ENCODE results near the gene GPR18.

Gene GPR18

GRCh38 chr13:99258210-99258860, at the start of gene GPR18:
Gene GPR18 (minus strand): TSS chr13:99258379. CDS start chr13:99255872, 2,507 bp downstream.
- H3K36me3 Mint-ChIP-seq = peaks cover 14% of the 10 kb centered on the region
- H3K27ac Mint-ChIP-seq = peak within 1 kb of the TSS; percentile 97
- peaks cover 88% of the 10 kb centered on the region for H3K4me1 Mint-ChIP-seq
- peak within 1 kb of the TSS; percentile 91 for H3K4me3 Mint-ChIP-seq
- peaks cover 5% of the 10 kb centered on the region for H3K9me3 Mint-ChIP-seq
- no peaks in the 10 kb centered on the region for H3K27me3 Mint-ChIP-seq

- Mint-ChIP-seq H3K4me3 (peak overlapping the region; percentile 90), H3K4me1 (peaks cover 83% of the 10 kb centered on the region), H3K27me3 (no peaks in the 10 kb centered on the region), H3K9me3 (no peaks in the 10 kb centered on the region), H3K27ac (peak overlapping the region; percentile 99), H3K36me3 (peaks cover 17% of the 10 kb centered on the region)
Observed at GRCh38 chr13:99307648-99308339, 49.6 kb upstream of the GPR18 start.

- peaks cover 83% of the 10 kb centered on the region for H3K4me1 Mint-ChIP-seq
Observed at GRCh38 chr13:99307247-99307646, 49.1 kb upstream of the GPR18 start, which contains the start of gene GPR183. Gene GPR183 (minus strand): TSS chr13:99307399. CDS start chr13:99296145, 11,254 bp downstream.

GRCh38 chr13:99305566-99305965, 47.4 kb upstream of the GPR18 start:
- peak overlapping the region; percentile 98 for H3K27ac Mint-ChIP-seq
- no peaks in the 10 kb centered on the region for H3K27me3 Mint-ChIP-seq
- no peaks in the 10 kb centered on the region for H3K9me3 Mint-ChIP-seq
- H3K4me1 Mint-ChIP-seq = peaks cover 78% of the 10 kb centered on the region
- peak overlapping the region; percentile 90 for H3K4me3 Mint-ChIP-seq
- H3K36me3 Mint-ChIP-seq = peaks cover 14% of the 10 kb centered on the region

More at GRCh38 chr13:99307247-99307646, 49.1 kb upstream of the GPR18 start, which contains the start of gene GPR183:
- peak within 1 kb of the TSS; percentile 99 for H3K27ac Mint-ChIP-seq
- no peaks in the 10 kb centered on the region for H3K27me3 Mint-ChIP-seq
- H3K36me3 Mint-ChIP-seq = peaks cover 13% of the 10 kb centered on the region
- peak within 1 kb of the TSS; percentile 90 for H3K4me3 Mint-ChIP-seq
- H3K9me3 Mint-ChIP-seq = no peaks in the 10 kb centered on the region

- Mint-ChIP-seq H3K27ac (peak overlapping the region; percentile 94), H3K4me3 (peak overlapping the region; percentile 90), H3K36me3 (peaks cover 16% of the 10 kb centered on the region), H3K4me1 (peaks cover 78% of the 10 kb centered on the region), H3K9me3 (no peaks in the 10 kb centered on the region), H3K27me3 (no peaks in the 10 kb centered on the region)
Observed at GRCh38 chr13:99305158-99305557, 47.0 kb upstream of the GPR18 start.

GRCh38 chr13:99304541-99304940, 46.4 kb upstream of the GPR18 start:
- H3K27ac Mint-ChIP-seq = peak overlapping the region; percentile 96
- no peaks in the 10 kb centered on the region for H3K27me3 Mint-ChIP-seq
- H3K9me3 Mint-ChIP-seq = no peaks in the 10 kb centered on the region
- H3K4me3 Mint-ChIP-seq = peak overlapping the region; percentile 90
- peaks cover 78% of the 10 kb centered on the region for H3K4me1 Mint-ChIP-seq
- peaks cover 16% of the 10 kb centered on the region for H3K36me3 Mint-ChIP-seq

- Mint-ChIP-seq H3K27ac (peak overlapping the region; percentile 96), H3K4me1 (peaks cover 79% of the 10 kb centered on the region), H3K27me3 (no peaks in the 10 kb centered on the region), H3K36me3 (peaks cover 16% of the 10 kb centered on the region), H3K9me3 (no peaks in the 10 kb centered on the region), H3K4me3 (peak overlapping the region; percentile 90)
Observed at GRCh38 chr13:99303863-99304521, 45.8 kb upstream of the GPR18 start.

- peaks cover 80% of the 10 kb centered on the region for H3K4me1 Mint-ChIP-seq
- peak overlapping the region; percentile 90 for H3K4me3 Mint-ChIP-seq
- H3K9me3 Mint-ChIP-seq = no peaks in the 10 kb centered on the region
- no peaks in the 10 kb centered on the region for H3K27me3 Mint-ChIP-seq
- H3K36me3 Mint-ChIP-seq = peaks cover 10% of the 10 kb centered on the region
- peak overlapping the region; percentile 96 for H3K27ac Mint-ChIP-seq
Observed at GRCh38 chr13:99302637-99303505, 44.7 kb upstream of the GPR18 start.

- Mint-ChIP-seq H3K4me1 (peaks cover 80% of the 10 kb centered on the region), H3K4me3 (peak overlapping the region; percentile 90), H3K27ac (peak overlapping the region; percentile 96), H3K27me3 (no peaks in the 10 kb centered on the region), H3K36me3 (peaks cover 12% of the 10 kb centered on the region), H3K9me3 (no peaks in the 10 kb centered on the region)
Observed at GRCh38 chr13:99301913-99302636, 43.9 kb upstream of the GPR18 start.

GRCh38 chr13:99301056-99301838, 43.1 kb upstream of the GPR18 start:
- H3K36me3 Mint-ChIP-seq = peaks cover 14% of the 10 kb centered on the region

GRCh38 chr13:99299920-99300341, 41.8 kb upstream of the GPR18 start:
- Mint-ChIP-seq H3K27ac (peak overlapping the region; percentile 88), H3K27me3 (no peaks in the 10 kb centered on the region), H3K9me3 (no peaks in the 10 kb centered on the region), H3K36me3 (peaks cover 21% of the 10 kb centered on the region), H3K4me1 (peaks cover 91% of the 10 kb centered on the region), H3K4me3 (peak overlapping the region; percentile 66)

More at GRCh38 chr13:99301056-99301838, 43.1 kb upstream of the GPR18 start:
- Mint-ChIP-seq H3K4me1 (peaks cover 84% of the 10 kb centered on the region), H3K4me3 (peak overlapping the region; percentile 66), H3K27ac (peak overlapping the region; percentile 32), H3K27me3 (no peaks in the 10 kb centered on the region), H3K9me3 (no peaks in the 10 kb centered on the region)

- Mint-ChIP-seq H3K4me3 (peak overlapping the region; percentile 67), H3K36me3 (peaks cover 20% of the 10 kb centered on the region), H3K4me1 (peaks cover 89% of the 10 kb centered on the region), H3K27me3 (no peaks in the 10 kb centered on the region), H3K9me3 (no peaks in the 10 kb centered on the region), H3K27ac (peak overlapping the region; percentile 89)
Observed at GRCh38 chr13:99299256-99299919, 41.2 kb upstream of the GPR18 start.

- Mint-ChIP-seq H3K4me3 (peak overlapping the region; percentile 82), H3K36me3 (peaks cover 24% of the 10 kb centered on the region), H3K9me3 (no peaks in the 10 kb centered on the region), H3K27ac (peak overlapping the region; percentile 97), H3K27me3 (no peaks in the 10 kb centered on the region), H3K4me1 (peaks cover 89% of the 10 kb centered on the region)
Observed at GRCh38 chr13:99298056-99298455, 39.9 kb upstream of the GPR18 start.

Measured in activated naive CD4-positive, alpha-beta T cell treated with anti-CD3 and anti-CD28 coated beads, Interleukin-2, amount 50 U/mL, for 24 hours (primary cell).